ENCODE measurements around the gene MED13.

Gene MED13

DNA sequence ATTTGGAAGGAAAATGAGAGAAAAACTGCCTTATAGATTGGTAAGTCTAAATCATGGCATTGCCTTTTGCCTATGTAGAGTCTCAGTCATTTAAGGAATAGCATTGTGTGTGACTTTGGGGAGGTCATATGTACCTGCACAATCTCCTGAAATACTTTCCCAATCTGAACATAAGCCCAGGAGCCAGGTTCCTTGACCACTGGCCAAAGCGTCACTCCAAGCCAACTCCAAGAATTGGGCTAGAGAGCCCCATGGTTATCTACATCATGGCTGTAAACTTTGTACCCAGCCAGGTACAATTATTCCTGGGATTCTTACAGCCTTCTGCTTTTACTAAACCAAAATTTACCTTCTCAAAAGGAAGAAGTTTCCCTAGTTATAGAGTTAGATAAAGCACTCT lies 40.8 kb upstream of the MED13 start:
- DNase-seq (ENCODE audit: low spot score) = no peak
- CTCF ChIA-PET = no interaction called here
- H3K27ac ChIP-seq = no peak overlapping the region
- POLR2A ChIA-PET (ENCODE audit: low non-redundant PET) = no interaction called here
- TF ChIP-seq, protein P1, sequence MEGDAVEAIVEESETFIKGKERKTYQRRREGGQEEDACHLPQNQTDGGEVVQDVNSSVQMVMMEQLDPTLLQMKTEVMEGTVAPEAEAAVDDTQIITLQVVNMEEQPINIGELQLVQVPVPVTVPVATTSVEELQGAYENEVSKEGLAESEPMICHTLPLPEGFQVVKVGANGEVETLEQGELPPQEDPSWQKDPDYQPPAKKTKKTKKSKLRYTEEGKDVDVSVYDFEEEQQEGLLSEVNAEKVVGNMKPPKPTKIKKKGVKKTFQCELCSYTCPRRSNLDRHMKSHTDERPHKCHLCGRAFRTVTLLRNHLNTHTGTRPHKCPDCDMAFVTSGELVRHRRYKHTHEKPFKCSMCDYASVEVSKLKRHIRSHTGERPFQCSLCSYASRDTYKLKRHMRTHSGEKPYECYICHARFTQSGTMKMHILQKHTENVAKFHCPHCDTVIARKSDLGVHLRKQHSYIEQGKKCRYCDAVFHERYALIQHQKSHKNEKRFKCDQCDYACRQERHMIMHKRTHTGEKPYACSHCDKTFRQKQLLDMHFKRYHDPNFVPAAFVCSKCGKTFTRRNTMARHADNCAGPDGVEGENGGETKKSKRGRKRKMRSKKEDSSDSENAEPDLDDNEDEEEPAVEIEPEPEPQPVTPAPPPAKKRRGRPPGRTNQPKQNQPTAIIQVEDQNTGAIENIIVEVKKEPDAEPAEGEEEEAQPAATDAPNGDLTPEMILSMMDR (conservative IDR thresholded peaks at IDR 0.05; ENCODE audit: low read depth) = no peak

DNA sequence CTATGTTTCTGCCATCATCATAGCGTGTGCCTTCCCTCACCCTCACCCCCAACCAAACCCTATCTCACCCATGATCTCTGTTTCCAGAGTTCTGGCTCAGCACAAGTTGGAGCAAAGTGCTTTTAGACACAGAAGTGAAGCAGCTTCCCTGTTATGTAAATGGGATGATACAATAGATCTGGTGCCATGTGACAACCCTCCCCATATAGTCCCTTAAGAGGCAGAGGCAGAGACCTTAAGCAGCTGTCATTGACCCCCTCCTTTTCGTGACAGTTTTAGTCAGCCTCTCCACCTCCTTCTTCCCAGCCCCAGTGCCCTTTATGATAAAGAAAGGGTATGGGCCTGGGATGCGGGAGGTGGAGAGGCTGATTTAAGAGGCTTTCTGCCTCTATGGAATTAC lies 40.3 kb upstream of the MED13 start:
- DNase-seq (ENCODE audit: low spot score) = no peak
- POLR2A ChIA-PET (ENCODE audit: low non-redundant PET) = no interaction called here
- CTCF ChIA-PET = no interaction called here
- no peak overlapping the region for H3K27ac ChIP-seq
- TF ChIP-seq, protein P1 (conservative IDR thresholded peaks at IDR 0.05; ENCODE audit: low read depth) = no peak

DNA sequence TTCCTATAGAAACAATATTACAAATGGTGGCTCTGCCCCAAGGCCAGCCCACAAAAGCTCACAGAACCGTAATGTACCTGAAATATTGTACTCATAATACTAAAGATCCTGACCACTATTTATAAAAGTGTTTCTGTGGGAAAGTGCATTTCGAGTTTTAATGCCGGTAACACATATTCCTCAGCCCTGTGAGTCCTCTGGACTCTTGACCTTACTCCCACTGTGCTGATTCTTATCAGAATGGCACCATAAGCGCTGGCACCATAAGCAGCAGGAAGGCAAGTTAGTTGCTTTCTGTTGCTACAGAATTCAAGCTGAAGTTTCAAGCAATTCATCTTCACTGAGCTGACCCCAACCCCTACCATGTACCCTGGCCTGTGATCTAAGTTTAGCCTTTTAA lies 36.4 kb upstream of the MED13 start:
- ChIA-PET CTCF (interaction anchor here (0.6 kb wide), 1 partner anchor 8 kb away, joined by 3 read pairs; no protein-coding TSS in a partner anchor), POLR2A (ENCODE audit: low non-redundant PET) (no interaction called here)
- no peak overlapping the region for H3K27ac ChIP-seq
- TF ChIP-seq, protein P1 (conservative IDR thresholded peaks at IDR 0.05; ENCODE audit: low read depth) = no peak
- DNase-seq (ENCODE audit: low spot score) = no peak

- ChIA-PET POLR2A (ENCODE audit: low non-redundant PET) (no interaction called here), CTCF (interaction anchor here (0.6 kb wide), 1 partner anchor 8 kb away, joined by 3 read pairs; no protein-coding TSS in a partner anchor)
- no peak overlapping the region for H3K27ac ChIP-seq
- TF ChIP-seq, protein P1 (conservative IDR thresholded peaks at IDR 0.05; ENCODE audit: low read depth) = no peak
- no peak for DNase-seq (ENCODE audit: low spot score)
These were observed 36.0 kb upstream of the MED13 start for GRCh38 chr17:62101090-62101489.

DNA sequence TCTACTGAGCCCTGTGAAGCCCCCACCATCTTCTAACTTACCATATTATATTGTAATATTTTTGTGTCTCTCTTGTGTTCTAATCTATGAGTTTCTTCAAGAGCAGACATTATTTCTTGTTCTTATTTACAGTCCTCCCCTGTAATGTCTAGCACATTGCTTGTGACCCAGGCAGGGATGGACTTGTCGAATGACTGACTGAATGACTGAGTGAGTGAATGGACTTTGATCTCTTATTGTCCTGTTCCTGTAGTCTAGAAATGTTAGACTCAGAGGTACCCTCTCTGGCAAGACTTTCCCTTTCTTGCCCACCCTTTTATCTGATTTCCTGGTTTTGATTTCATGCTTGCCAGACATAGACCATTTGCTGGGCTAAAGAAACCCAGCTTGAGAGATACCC lies 35.0 kb upstream of the MED13 start:
- CTCF ChIA-PET = interaction anchor here (0.5 kb wide), 1 partner anchor 36 kb away, joined by 5 read pairs; no protein-coding TSS in a partner anchor
- TF ChIP-seq, protein P1 (conservative IDR thresholded peaks at IDR 0.05; ENCODE audit: low read depth) = no peak
- DNase-seq (ENCODE audit: low spot score) = no peak

DNA sequence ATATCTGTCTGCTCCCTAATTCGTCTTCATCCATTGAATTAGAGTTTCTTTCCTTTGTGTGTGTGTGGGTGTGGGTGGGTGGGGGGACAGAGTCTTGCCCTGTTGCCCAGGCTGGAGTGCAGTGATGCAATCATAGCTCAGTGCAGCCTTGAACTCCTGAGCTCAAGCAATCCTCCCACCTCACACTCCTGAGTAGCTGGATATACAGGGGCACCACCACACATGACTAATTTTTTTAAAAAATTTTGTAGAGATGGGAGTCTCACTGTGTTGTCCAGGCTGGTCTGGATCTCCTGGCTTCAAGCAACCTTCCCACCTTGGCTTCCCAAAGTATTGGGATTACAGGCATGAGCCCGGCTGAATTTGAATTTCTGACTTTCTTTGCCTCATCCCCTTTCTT lies 34.5 kb upstream of the MED13 start:
- no peak overlapping the region for H3K27ac ChIP-seq
- no peak for DNase-seq (ENCODE audit: low spot score)
- TF ChIP-seq, protein P1 (conservative IDR thresholded peaks at IDR 0.05; ENCODE audit: low read depth) = no peak
- POLR2A ChIA-PET (ENCODE audit: low non-redundant PET) = no interaction called here
- CTCF ChIA-PET = no interaction called here

More for the DNA sequence above, 35.0 kb upstream of the MED13 start:
- no peak overlapping the region for H3K27ac ChIP-seq
- POLR2A ChIA-PET (ENCODE audit: low non-redundant PET) = no interaction called here

Measured in RWPE1 (cell line).